Esophagus muscularis mucosa (tissue), 4 donors: ENCODE data around the gene PHC2.

Experiments
- CTCF ChIP-seq, 3 experiments: fragments of 200-600 bp in 2 of 3; fragments of 450-650 bp in 1 of 3; sonication (generic) in 2 of 3; IDR thresholded peaks; one replicate each; pipeline ENCODE4 v1.5.1; 2017 to 2019; ENCODE audit warnings: antibody characterized with exemption in 3 of 3, mild to moderate bottlenecking in 2 of 3, moderate library complexity in 1 of 3
- EP300 ChIP-seq: sonication (generic); formaldehyde crosslinking; IDR thresholded peaks from one replicate; pipeline ENCODE4 v1.6.1; 2017; ENCODE audit warnings: antibody characterized with exemption
- POLR2A ChIP-seq: fragments of 450-650 bp; IDR thresholded peaks from one replicate; pipeline ENCODE4 v1.6.1; 2017; ENCODE audit warnings: antibody characterized with exemption, moderate library complexity, mild to moderate bottlenecking, low read depth

- TF ChIP-seq CTCF (IDR thresholded peaks at IDR 0.05) (no peak), POLR2A (no peak), EP300 (no peak)
These were observed 1.6 kb downstream of the PHC2 start for GRCh38 chr1:33429332-33429731.
